ENCODE measurements around the gene PEA15. TPM values are rescaled to one million over a fixed set of nuclear protein-coding genes. Genes with fewer than 3 reads are reported as not detected.

Gene PEA15
- total and polyA plus RNA-seq, 2 of the 8 experiments (the other 6 are each of a cell fraction or from before 2014, with no cell fraction given) = 71.3 to 75.1 TPM

- TF ChIP-seq, protein P1, sequence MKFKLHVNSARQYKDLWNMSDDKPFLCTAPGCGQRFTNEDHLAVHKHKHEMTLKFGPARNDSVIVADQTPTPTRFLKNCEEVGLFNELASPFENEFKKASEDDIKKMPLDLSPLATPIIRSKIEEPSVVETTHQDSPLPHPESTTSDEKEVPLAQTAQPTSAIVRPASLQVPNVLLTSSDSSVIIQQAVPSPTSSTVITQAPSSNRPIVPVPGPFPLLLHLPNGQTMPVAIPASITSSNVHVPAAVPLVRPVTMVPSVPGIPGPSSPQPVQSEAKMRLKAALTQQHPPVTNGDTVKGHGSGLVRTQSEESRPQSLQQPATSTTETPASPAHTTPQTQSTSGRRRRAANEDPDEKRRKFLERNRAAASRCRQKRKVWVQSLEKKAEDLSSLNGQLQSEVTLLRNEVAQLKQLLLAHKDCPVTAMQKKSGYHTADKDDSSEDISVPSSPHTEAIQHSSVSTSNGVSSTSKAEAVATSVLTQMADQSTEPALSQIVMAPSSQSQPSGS (IDR thresholded peaks at IDR 0.05; ENCODE audit: low read length) = no peak
- TF ChIP-seq, protein P2, sequence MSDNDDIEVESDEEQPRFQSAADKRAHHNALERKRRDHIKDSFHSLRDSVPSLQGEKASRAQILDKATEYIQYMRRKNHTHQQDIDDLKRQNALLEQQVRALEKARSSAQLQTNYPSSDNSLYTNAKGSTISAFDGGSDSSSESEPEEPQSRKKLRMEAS (IDR thresholded peaks at IDR 0.05) = no peak
These were observed 48.0 kb upstream of the PEA15 start (continued) for GRCh38 chr1:160157174-160157573.
